Glutamatergic neuron (in vitro differentiated cells): ENCODE data around the gene SEMA3F. TPM values are rescaled to one million over a fixed set of nuclear protein-coding genes. Genes with fewer than 3 reads are reported as not detected.

Source experiments
- DNase-seq: peaks from one replicate; pipeline ENCODE4 v3.0.0; 2022
- H3K27ac Mint-ChIP-seq: one replicate; pipeline ENCODE4 v1.8.0; 2020; ENCODE audit warnings: mild to moderate bottlenecking, mixed read lengths, inconsistent platforms; ENCODE audit not compliant: unreplicated experiment
- H3K27me3 Mint-ChIP-seq: one replicate; pipeline ENCODE4 v1.8.0; 2020; ENCODE audit warnings: mild to moderate bottlenecking, moderate library complexity, mixed read lengths, inconsistent platforms; ENCODE audit not compliant: unreplicated experiment
- H3K36me3 Mint-ChIP-seq: one replicate; pipeline ENCODE4 v1.8.0; 2020; ENCODE audit warnings: mild to moderate bottlenecking, mixed read lengths, inconsistent platforms; ENCODE audit not compliant: unreplicated experiment
- H3K4me1 Mint-ChIP-seq: one replicate; pipeline ENCODE4 v1.8.0; 2020; ENCODE audit warnings: mild to moderate bottlenecking, low read depth, mixed read lengths, inconsistent platforms; ENCODE audit not compliant: unreplicated experiment
- H3K4me3 Mint-ChIP-seq: one replicate; pipeline ENCODE4 v1.8.0; 2020; ENCODE audit warnings: mild to moderate bottlenecking, mixed read lengths, inconsistent platforms; ENCODE audit not compliant: unreplicated experiment
- H3K9me3 Mint-ChIP-seq: one replicate; pipeline ENCODE4 v1.8.0; 2020; ENCODE audit warnings: mild to moderate bottlenecking, moderate library complexity, mixed read lengths, inconsistent platforms; ENCODE audit not compliant: unreplicated experiment
- total RNA-seq: library from RNA; stranded (reverse); fragmentation: NEBNext Ultra II Directional; extraction: Animal tissue kit (Norgen Biotek cat#: 25700); gene quantifications from one replicate; pipeline ENCODE4 v1.2.1, GENCODE V29; 2021; ENCODE audit not compliant: unreplicated experiment
- TF ChIP-seq, protein P1 (sequence below): fragments of 200-600 bp; sonication (generic); IDR thresholded peaks from one replicate; pipeline ENCODE4 v1.5.0; 2021; ENCODE audit not compliant: partially characterized antibody, unreplicated experiment

Gene SEMA3F
- total RNA-seq, 1 donor from 2014 or later = 41.2 TPM

DNA sequence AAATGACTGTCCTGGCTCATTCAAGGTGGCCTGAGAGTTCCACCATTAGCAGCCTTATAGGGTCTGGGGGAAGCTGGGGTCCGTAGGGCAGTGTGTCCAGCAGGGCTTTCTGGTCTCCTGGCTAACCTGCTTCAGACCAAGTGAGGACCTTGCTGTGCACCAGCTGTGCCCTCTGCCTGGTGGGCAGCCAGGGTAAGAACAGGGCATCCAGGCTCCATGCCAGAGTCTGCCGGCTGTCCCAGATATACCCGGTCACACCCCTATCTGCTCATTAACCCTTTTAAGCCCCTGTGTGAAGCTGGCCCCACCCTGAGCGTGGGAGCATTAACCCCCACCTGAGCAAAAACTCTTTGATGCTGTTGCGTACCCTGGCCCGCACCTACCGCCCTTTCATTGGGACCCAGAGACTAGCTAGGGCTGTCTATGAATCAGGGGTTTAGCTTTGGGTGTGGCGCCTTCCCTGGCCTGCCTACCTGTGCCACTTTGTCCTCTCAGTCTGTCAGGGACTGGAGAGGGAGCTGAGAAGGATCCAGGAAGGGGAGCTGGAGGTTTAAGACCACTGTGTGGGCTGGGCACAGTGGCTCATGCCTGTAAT, 17.6 kb downstream of the SEMA3F start:
- Mint-ChIP-seq H3K36me3 (no peaks in the 10 kb centered on the region), H3K4me1 (peaks cover 4% of the 10 kb centered on the region), H3K9me3 (peaks cover 5% of the 10 kb centered on the region), H3K27ac (no peak overlapping the region), H3K4me3 (no peak overlapping the region), H3K27me3 (no peaks in the 10 kb centered on the region)
- TF ChIP-seq, protein P1, sequence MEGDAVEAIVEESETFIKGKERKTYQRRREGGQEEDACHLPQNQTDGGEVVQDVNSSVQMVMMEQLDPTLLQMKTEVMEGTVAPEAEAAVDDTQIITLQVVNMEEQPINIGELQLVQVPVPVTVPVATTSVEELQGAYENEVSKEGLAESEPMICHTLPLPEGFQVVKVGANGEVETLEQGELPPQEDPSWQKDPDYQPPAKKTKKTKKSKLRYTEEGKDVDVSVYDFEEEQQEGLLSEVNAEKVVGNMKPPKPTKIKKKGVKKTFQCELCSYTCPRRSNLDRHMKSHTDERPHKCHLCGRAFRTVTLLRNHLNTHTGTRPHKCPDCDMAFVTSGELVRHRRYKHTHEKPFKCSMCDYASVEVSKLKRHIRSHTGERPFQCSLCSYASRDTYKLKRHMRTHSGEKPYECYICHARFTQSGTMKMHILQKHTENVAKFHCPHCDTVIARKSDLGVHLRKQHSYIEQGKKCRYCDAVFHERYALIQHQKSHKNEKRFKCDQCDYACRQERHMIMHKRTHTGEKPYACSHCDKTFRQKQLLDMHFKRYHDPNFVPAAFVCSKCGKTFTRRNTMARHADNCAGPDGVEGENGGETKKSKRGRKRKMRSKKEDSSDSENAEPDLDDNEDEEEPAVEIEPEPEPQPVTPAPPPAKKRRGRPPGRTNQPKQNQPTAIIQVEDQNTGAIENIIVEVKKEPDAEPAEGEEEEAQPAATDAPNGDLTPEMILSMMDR = no peak
- DNase-seq = no peak

DNA sequence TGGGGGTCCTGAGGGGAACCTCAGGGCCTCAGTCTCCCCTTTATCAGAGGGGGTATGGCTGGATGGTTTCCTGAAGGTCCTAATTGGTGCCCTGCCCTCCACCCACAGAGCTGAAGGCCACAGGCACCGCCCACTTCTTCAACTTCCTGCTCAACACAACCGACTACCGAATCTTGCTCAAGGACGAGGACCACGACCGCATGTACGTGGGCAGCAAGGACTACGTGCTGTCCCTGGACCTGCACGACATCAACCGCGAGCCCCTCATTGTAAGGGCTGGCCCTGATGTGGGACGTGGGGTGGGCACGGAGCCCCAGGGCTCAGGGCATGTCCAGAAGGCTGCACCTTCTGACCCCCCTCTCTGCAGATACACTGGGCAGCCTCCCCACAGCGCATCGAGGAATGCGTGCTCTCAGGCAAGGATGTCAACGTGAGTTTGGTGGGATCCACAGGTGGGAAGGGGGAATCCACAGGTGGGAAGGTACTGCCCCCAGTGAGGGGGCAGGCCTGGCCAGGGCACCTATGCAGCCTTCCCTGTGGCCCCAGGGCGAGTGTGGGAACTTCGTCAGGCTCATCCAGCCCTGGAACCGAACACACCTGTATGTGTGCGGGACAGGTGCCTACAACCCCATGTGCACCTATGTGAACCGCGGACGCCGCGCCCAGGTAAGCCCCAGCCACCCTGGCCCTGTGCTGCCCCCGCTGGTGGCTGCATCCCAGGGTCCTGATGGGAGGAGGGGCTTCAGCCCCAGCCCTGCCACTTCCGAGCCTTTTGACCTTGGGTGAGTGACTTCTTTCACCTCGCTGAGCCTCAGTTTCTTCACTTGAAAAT, 18.8 kb downstream of the SEMA3F start:
- Mint-ChIP-seq H3K4me1 (no peaks in the 10 kb centered on the region), H3K27ac (no peak overlapping the region), H3K9me3 (peaks cover 1% of the 10 kb centered on the region), H3K4me3 (no peak overlapping the region), H3K27me3 (no peaks in the 10 kb centered on the region), H3K36me3 (no peaks in the 10 kb centered on the region)
- DNase-seq = no peak
- TF ChIP-seq, protein P1 = no peak

DNA sequence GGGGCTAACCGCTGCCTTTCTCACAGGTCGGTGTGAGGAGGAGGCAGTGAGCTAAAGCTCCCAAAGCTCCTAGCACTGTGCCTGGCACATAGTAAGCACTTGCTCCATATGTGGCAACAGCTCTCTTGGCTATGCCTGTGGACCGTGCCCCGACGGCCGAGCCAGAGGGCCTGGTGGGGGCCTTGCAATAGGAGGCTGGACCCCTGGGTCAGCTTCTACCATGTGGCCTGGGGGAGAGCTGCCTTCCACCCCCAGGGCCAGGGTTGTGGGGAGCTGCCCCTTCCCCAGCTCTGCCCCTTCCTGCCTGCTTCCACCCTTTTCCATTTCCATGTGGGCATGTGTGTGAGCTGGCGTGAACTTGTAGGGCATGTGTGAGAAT, 19.4 kb downstream of the SEMA3F start:
- Mint-ChIP-seq H3K27me3 (no peaks in the 10 kb centered on the region), H3K4me1 (no peaks in the 10 kb centered on the region), H3K36me3 (no peaks in the 10 kb centered on the region), H3K9me3 (peaks cover 1% of the 10 kb centered on the region), H3K4me3 (no peak overlapping the region), H3K27ac (no peak overlapping the region)
- TF ChIP-seq, protein P1 = no peak
- DNase-seq = no peak

DNA sequence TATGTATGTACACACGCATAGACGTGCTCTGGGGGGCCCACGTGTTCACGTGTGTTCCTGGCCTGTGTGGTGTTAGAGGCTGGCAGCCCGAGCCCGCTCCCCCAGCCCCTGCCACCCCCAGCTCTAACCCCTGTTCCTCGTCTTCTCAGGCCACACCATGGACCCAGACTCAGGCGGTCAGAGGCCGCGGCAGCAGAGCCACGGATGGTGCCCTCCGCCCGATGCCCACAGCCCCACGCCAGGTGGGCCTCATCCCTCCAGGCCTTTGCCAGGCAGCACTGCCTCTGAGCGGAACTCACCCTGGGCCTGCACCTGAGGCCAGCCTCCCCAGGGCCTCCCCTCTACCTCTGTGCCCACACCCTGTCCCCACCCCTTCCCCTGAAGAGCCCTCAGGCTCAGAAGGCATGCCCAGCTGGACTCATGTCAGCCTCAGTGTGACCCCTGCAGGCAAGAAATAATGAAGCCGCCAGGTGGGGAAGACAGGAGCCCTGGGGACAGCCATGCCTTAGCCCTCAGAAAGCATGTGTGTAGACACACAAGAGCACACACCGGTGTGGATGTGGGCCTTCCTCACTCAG, 19.9 kb downstream of the SEMA3F start:
- no peak overlapping the region for H3K27ac Mint-ChIP-seq
- no peak overlapping the region for H3K4me3 Mint-ChIP-seq
- no peaks in the 10 kb centered on the region for H3K27me3 Mint-ChIP-seq
- no peak for DNase-seq
- H3K9me3 Mint-ChIP-seq = peaks cover 1% of the 10 kb centered on the region
- TF ChIP-seq, protein P1 = no peak
- H3K36me3 Mint-ChIP-seq = no peaks in the 10 kb centered on the region
- H3K4me1 Mint-ChIP-seq = no peaks in the 10 kb centered on the region

DNA sequence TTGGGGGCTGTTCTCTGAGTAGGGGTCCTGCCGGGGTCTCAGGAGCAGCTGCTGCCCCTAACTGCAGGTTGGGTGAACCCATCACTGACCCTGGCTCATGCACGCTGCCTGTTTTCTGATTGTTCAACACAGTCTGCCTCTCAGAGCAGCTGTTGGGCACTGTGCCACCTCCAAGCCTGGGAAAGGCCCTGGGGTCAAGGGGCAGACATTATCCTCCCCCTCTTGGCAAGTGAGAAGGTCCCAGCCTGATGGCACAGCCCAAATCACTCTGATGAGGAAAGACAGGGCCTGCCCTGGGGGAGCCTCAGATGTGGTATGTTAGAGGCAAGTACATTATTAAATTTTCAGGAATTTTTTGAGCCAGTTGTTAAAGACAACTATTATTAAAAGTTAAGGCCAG, 22.2 kb downstream of the SEMA3F start:
- peaks cover 2% of the 10 kb centered on the region for H3K9me3 Mint-ChIP-seq
- TF ChIP-seq, protein P1 = no peak
- no peaks in the 10 kb centered on the region for H3K4me1 Mint-ChIP-seq
- no peak for DNase-seq
- peaks cover under 1% of the 10 kb centered on the region for H3K27me3 Mint-ChIP-seq
- no peaks in the 10 kb centered on the region for H3K36me3 Mint-ChIP-seq
- no peak overlapping the region for H3K27ac Mint-ChIP-seq
- H3K4me3 Mint-ChIP-seq = no peak overlapping the region
